A549 (cell line): ENCODE data around the gene ITM2B.

Experiments
- CTCF ChIP-seq: fragments of >200 bp; sonication (Bioruptor Twin); formaldehyde crosslinking; IDR thresholded peaks from 3 replicates; pipeline ENCODE4 v1.5.1; 2016
- EP300 ChIP-seq, 2 experiments: fragments of >200 bp; sonication (Bioruptor Twin); formaldehyde crosslinking; IDR thresholded peaks; 2 replicates in 1 of 2; 3 replicates in 1 of 2; pipeline ENCODE4 v1.6.1; 2016 to 2017
- POLR2A ChIP-seq: IDR thresholded peaks from 2 replicates; pipeline ENCODE4 v1.6.1; 2012; ENCODE audit warnings: mild to moderate bottlenecking, low read length
- REST ChIP-seq: fragments of 200-600 bp; sonication (generic); IDR thresholded peaks from 2 replicates; pipeline ENCODE4 v1.6.1; 2016; ENCODE audit warnings: antibody characterized with exemption, mild to moderate bottlenecking, moderate library complexity
- RFX5 ChIP-seq: fragments of 450-650 bp; IDR thresholded peaks from 2 replicates; pipeline ENCODE4 v1.7.1; 2014; ENCODE audit warnings: antibody characterized with exemption, mild to moderate bottlenecking, moderate library complexity
- SMC3 ChIP-seq: fragments of >200 bp; sonication (Bioruptor Twin); formaldehyde crosslinking; IDR thresholded peaks from 3 replicates; pipeline ENCODE4 v1.6.1; 2018; ENCODE audit warnings: inconsistent platforms
- TFCP2L1 ChIP-seq: fragments of 250-450 bp; sonication (Bioruptor Pico); IDR thresholded peaks from 2 replicates; pipeline ENCODE4 v1.5.0; 2021; ENCODE audit warnings: mild to moderate bottlenecking

GRCh38 chr13:48220592-48220980 is 12.4 kb upstream of the ITM2B start:
- TF ChIP-seq CTCF (no peak), POLR2A (no peak), TFCP2L1 (CRISPR knock-in tag) (no peak), SMC3 (no peak), EP300 (IDR thresholded peaks at IDR 0.05) (no peak), RFX5 (no peak), REST (no peak)
